NT2/D1 (cell line): ENCODE results near the gene ABCC8.

Experiments used
- SUZ12 ChIP-seq: IDR thresholded peaks from 2 replicates; pipeline ENCODE4 v1.6.1; 2011; ENCODE audit not compliant: insufficient read length, insufficient read depth; ENCODE audit errors: extremely low read depth
- YY1 ChIP-seq: IDR thresholded peaks from 2 replicates; pipeline ENCODE4 v1.6.1; 2011; ENCODE audit not compliant: insufficient read length, insufficient read depth
- ZNF274 ChIP-seq: IDR thresholded peaks from 2 replicates; pipeline ENCODE4 v1.6.1; 2011; ENCODE audit warnings: mild to moderate bottlenecking, low read depth, low read length

DNA sequence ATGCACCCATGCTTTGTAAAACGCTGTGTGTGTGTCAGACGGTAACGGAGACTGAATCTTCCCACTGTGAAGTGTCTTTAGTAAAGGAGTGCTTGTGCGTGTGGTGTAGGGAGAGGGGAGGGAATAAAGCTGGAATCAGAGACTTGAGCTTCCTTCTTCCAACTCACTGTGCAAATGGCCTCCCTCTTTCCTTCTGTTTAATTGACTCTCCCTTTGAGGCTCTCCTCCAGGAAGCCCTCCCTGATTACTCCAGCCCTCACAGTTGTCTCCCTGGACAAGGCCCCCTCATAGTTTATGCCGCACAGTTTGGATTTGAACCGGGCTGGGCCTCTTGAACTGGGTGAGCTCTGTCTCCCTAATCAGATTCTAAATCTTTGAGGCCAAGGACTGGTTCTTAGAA is 65.2 kb downstream of the ABCC8 start:
- TF ChIP-seq ZNF274: no peak
- TF ChIP-seq SUZ12: no peak
- no peak for TF ChIP-seq YY1
